NCI-H1417 (cell line): ENCODE results near the gene DDX49.

Experiments used
- DNase-seq, 3 experiments: peaks; one replicate each; lab custom pipeline; 2025; lab: John Stamatoyannopoulos, UW

The DDX49 gene

GRCh38 chr19:18969931-18970659 lies 50.6 kb downstream of the DDX49 start:
- DNase-seq = no peak

DNA sequence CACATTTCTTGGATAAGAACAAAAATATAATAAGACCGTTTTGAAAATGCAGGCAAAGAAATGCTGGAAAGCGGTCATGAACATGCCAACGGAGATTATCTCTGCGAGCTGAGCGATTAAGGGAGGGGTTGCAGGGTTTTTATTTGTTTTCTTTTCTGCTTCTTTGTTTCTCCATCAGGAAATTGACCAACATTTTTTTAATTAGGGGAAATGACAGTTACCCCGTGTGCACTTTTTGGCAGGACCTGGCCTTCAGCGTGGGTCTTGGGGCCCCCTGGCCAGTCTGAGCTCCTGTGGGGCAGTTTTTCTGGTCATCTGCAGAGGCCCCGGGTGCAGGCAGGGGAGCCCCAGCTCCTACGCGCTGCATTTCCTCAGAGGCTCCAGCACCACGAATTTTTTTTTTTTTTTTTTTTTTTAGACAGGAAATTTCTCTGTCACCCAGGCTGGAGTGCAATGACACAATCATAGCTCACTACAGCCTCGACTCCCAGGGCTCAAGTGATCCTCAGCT lies 52.8 kb downstream of the DDX49 start:
- no peak for DNase-seq

GRCh38 chr19:18972851-18973250 lies 53.3 kb downstream of the DDX49 start:
- DNase-seq = no peak

DNA sequence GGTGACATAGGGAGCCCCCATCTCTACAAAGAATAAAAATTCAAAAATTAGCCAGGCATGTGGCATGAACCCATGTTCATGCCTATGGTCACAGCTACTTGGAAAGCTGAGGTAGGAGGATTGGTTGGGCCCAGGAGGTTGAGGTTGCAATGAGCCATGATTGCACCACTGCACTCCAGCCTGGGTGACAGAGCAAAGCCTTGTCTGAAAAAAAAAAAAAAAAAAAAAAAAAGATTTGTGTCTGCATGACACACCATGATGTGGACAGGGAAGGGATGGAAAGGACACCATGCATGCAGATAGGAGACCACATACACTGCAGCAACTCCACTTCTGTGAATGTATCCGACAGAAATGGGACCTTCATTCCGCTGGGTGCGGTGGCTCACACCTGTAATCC lies 55.5 kb downstream of the DDX49 start:
- no peak for DNase-seq

GRCh38 chr19:18975869-18976268 lies 56.4 kb downstream of the DDX49 start:
- DNase-seq = no peak
